ENCODE results near the gene UHRF1.

Gene UHRF1

GRCh38 chr19:4977299-4978174 lies 68.2 kb downstream of the UHRF1 start:
- peak overlapping the region; percentile 3 for H3K4me3 ChIP-seq (ENCODE audit: low read depth, low read length, poor library complexity, severe bottlenecking)
- peak overlapping the region; percentile 59 for H3K27ac ChIP-seq (ENCODE audit: low read depth, low read length, poor library complexity, severe bottlenecking)
- no peak overlapping the region for H2AFZ ChIP-seq (ENCODE audit: low read length)
- TF ChIP-seq, protein P1, sequence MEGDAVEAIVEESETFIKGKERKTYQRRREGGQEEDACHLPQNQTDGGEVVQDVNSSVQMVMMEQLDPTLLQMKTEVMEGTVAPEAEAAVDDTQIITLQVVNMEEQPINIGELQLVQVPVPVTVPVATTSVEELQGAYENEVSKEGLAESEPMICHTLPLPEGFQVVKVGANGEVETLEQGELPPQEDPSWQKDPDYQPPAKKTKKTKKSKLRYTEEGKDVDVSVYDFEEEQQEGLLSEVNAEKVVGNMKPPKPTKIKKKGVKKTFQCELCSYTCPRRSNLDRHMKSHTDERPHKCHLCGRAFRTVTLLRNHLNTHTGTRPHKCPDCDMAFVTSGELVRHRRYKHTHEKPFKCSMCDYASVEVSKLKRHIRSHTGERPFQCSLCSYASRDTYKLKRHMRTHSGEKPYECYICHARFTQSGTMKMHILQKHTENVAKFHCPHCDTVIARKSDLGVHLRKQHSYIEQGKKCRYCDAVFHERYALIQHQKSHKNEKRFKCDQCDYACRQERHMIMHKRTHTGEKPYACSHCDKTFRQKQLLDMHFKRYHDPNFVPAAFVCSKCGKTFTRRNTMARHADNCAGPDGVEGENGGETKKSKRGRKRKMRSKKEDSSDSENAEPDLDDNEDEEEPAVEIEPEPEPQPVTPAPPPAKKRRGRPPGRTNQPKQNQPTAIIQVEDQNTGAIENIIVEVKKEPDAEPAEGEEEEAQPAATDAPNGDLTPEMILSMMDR (IDR thresholded peaks at IDR 0.05; ENCODE audit: low read length), result no peak
- TF ChIP-seq EZH2 (IDR thresholded peaks at IDR 0.05; ENCODE audit: borderline replicate concordance, low read length), result no peak
- H3K4me2 ChIP-seq (ENCODE audit: low read length), result peak overlapping the region; percentile 40; the same call in 1 of the 2 replicates
- no peaks in the 10 kb centered on the region for H3F3A ChIP-seq (ENCODE audit: insufficient read depth, low read length)
- no peaks in the 10 kb centered on the region for H3K9me2 ChIP-seq (ENCODE audit: low read depth, low read length)
- no peaks in the 10 kb centered on the region for H4K20me1 ChIP-seq (ENCODE audit: insufficient read depth, low read length)
- H3K9ac ChIP-seq (ENCODE audit: low read length), result no peak overlapping the region; the same call in 1 of the 2 replicates
- no peaks in the 10 kb centered on the region for H3K79me2 ChIP-seq (ENCODE audit: insufficient read depth, low read length)
- H3K9me3 ChIP-seq (ENCODE audit: low read length), result no peaks in the 10 kb centered on the region
- H3K36me3 ChIP-seq (ENCODE audit: insufficient read depth, low read length), result peaks cover 6% of the 10 kb centered on the region; the same call in 1 of the 2 replicates
- H3K27me3 ChIP-seq (ENCODE audit: insufficient read depth, low read length), result no peaks in the 10 kb centered on the region
- peaks cover 57% of the 10 kb centered on the region for H3K4me1 ChIP-seq (ENCODE audit: insufficient read depth, low read length, severe bottlenecking)

DNA sequence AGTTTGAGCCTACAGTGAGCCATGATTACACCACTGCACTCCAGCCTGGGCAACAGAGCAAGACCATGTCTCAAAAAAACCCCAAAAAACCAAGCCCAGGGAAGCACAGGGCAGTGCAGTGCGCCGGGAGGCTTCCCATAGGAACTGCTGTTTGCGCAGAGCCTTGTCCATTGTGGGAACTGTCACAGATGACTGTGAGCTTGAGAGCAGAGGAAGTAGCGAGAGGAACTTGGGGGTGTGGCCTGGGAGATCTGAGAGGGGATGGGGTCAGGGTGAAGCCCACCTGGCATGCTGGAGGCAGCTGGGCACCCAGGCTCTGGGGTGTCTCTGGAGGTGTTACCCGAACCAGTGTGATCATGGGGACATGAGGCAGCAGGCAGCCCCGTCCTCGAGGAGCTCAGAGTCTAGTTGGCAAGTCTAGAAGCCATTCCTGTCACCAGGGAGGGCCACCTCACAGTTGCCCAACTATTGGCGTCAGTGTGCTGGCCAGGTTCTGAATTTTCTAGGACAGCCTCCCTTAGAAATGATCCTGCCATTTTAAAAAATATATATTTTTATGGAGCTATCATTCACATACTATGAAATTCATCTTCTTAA lies 70.0 kb downstream of the UHRF1 start:
- Histone ChIP-seq H3K79me2 (ENCODE audit: insufficient read depth, low read length) (no peaks in the 10 kb centered on the region), H3K9me3 (ENCODE audit: low read length) (no peaks in the 10 kb centered on the region), H3K27ac (ENCODE audit: low read depth, low read length, poor library complexity, severe bottlenecking) (no peak overlapping the region), H3K9me2 (ENCODE audit: low read depth, low read length) (no peaks in the 10 kb centered on the region), H3K9ac (ENCODE audit: low read length) (no peak overlapping the region), H2AFZ (ENCODE audit: low read length) (no peak overlapping the region), H3K4me3 (ENCODE audit: low read depth, low read length, poor library complexity, severe bottlenecking) (no peak overlapping the region), H3K36me3 (ENCODE audit: insufficient read depth, low read length) (peaks cover 9% of the 10 kb centered on the region; the same call in 1 of the 2 replicates), H3K27me3 (ENCODE audit: insufficient read depth, low read length) (no peaks in the 10 kb centered on the region), H4K20me1 (ENCODE audit: insufficient read depth, low read length) (no peaks in the 10 kb centered on the region), H3K4me1 (ENCODE audit: insufficient read depth, low read length, severe bottlenecking) (peaks cover 62% of the 10 kb centered on the region), H3F3A (ENCODE audit: insufficient read depth, low read length) (no peaks in the 10 kb centered on the region), H3K4me2 (ENCODE audit: low read length) (no peak overlapping the region)
- no peak for TF ChIP-seq EZH2 (IDR thresholded peaks at IDR 0.05; ENCODE audit: borderline replicate concordance, low read length)
- TF ChIP-seq, protein P1 (IDR thresholded peaks at IDR 0.05; ENCODE audit: low read length), result no peak

GRCh38 chr19:4980067-4980466 lies 70.8 kb downstream of the UHRF1 start:
- Histone ChIP-seq H3K4me2 (ENCODE audit: low read length) (no peak overlapping the region), H3F3A (ENCODE audit: insufficient read depth, low read length) (no peaks in the 10 kb centered on the region), H3K9me2 (ENCODE audit: low read depth, low read length) (no peaks in the 10 kb centered on the region), H3K4me1 (ENCODE audit: insufficient read depth, low read length, severe bottlenecking) (peaks cover 63% of the 10 kb centered on the region), H3K4me3 (ENCODE audit: low read depth, low read length, poor library complexity, severe bottlenecking) (no peak overlapping the region), H3K79me2 (ENCODE audit: insufficient read depth, low read length) (no peaks in the 10 kb centered on the region), H3K9me3 (ENCODE audit: low read length) (no peaks in the 10 kb centered on the region), H3K9ac (ENCODE audit: low read length) (no peak overlapping the region), H3K27ac (ENCODE audit: low read depth, low read length, poor library complexity, severe bottlenecking) (no peak overlapping the region), H3K27me3 (ENCODE audit: insufficient read depth, low read length) (no peaks in the 10 kb centered on the region), H3K36me3 (ENCODE audit: insufficient read depth, low read length) (peaks cover 9% of the 10 kb centered on the region; the same call in 1 of the 2 replicates), H4K20me1 (ENCODE audit: insufficient read depth, low read length) (no peaks in the 10 kb centered on the region), H2AFZ (ENCODE audit: low read length) (no peak overlapping the region)
- no peak for TF ChIP-seq EZH2 (IDR thresholded peaks at IDR 0.05; ENCODE audit: borderline replicate concordance, low read length)
- TF ChIP-seq, protein P1 (IDR thresholded peaks at IDR 0.05; ENCODE audit: low read length), result no peak

All from OCI-LY1 (cell line).